Stimulated activated CD8-positive, alpha-beta memory T cell treated with anti-CD3 and anti-CD28 coated beads, Interleukin-2, amount 100 ng/mL, for 48 hours (primary cell): ENCODE results near the gene PRPF38A.
"Not testable (repeated sequence)": the region's sequence is repeated elsewhere in the genome, so short reads cannot be mapped to it uniquely, and the experiment has no call there.

Experiments used
- DNase-seq, 2 donors: peaks; one replicate each; pipeline ENCODE4 v3.0.0-alpha.2; 2020; ENCODE audit warnings: low read depth in 2 of 2

Gene PRPF38A

DNA sequence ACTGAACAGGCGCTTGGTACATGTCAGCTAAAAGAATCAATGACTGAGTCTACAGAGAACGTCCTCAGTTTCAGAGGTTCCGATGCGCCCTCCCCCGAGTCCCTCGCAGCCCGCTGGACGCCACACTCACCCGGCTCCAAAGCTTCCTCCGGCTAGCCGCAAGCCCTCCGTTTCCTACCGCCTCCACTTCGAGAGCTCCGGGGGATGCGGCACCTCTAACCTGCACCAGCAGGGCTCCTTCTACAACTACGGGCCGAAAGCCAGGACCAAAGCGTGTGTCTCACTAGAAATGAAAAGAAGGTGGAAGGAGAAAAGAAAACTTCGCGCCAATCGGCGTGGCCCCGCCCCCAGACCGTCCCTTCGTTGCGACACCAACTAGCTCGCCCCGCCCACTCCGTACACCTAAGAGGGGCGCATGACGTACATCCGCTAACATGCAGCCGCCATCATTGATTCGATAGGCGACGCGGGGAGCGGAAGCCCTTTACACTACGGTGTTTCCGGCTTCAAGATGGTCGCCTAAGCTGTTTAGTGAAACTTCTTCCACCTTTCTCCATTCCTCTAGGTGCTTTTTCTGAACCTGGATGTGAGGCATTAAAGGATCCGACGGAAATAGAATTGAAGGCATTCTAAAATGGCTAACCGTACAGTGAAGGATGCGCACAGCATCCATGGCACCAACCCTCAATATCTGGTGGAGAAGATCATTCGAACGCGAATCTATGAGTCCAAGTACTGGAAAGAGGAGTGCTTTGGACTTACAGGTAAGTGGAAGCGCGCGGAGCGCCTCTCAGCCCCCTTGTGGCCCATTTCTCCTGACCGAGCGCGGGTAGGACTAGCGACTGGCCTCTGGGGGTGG lies at the start of gene PRPF38A, which contains the start of gene ORC1:
Gene PRPF38A, plus strand, starts transcription at position 487 of the 859 bp plus-strand sequence. Its CDS starts 148 bp downstream, at position 635.
Gene ORC1, minus strand, starts transcription at position 308 of the 859 bp plus-strand sequence. CDS start 2,200 bp downstream, outside the sequence.
- DNase-seq = peak; percentile 96 to 98

DNA sequence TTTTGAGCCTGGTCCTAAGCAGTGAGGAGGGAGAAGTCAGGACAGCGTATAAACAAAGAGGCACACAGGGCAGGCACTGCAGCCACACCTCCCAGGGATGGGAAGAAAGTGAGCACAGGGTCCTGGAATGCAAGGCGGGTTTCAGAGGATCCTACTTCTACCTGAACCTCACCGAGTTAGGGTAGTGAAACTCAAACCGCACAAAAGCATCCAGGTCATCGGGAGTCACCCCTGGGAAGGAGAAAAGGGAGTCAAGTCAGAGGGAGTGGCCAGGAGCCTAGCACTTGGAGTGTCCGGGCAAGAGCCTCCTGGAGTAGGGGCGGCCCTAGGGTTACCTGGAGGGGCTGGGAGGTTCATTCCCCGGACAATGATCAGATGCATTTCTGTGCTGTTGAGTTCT lies 49.0 kb upstream of the PRPF38A start:
- DNase-seq = no peak

- DNase-seq = no peak
These were observed 48.4 kb upstream of the PRPF38A start for GRCh38 chr1:52355847-52356505.

GRCh38 chr1:52356818-52357355 lies 47.5 kb upstream of the PRPF38A start:
- no peak for DNase-seq

GRCh38 chr1:52357397-52357796 lies 47.0 kb upstream of the PRPF38A start:
- DNase-seq = no peak

- DNase-seq = no peak
These were observed 45.4 kb upstream of the PRPF38A start for GRCh38 chr1:52358851-52359497.

DNA sequence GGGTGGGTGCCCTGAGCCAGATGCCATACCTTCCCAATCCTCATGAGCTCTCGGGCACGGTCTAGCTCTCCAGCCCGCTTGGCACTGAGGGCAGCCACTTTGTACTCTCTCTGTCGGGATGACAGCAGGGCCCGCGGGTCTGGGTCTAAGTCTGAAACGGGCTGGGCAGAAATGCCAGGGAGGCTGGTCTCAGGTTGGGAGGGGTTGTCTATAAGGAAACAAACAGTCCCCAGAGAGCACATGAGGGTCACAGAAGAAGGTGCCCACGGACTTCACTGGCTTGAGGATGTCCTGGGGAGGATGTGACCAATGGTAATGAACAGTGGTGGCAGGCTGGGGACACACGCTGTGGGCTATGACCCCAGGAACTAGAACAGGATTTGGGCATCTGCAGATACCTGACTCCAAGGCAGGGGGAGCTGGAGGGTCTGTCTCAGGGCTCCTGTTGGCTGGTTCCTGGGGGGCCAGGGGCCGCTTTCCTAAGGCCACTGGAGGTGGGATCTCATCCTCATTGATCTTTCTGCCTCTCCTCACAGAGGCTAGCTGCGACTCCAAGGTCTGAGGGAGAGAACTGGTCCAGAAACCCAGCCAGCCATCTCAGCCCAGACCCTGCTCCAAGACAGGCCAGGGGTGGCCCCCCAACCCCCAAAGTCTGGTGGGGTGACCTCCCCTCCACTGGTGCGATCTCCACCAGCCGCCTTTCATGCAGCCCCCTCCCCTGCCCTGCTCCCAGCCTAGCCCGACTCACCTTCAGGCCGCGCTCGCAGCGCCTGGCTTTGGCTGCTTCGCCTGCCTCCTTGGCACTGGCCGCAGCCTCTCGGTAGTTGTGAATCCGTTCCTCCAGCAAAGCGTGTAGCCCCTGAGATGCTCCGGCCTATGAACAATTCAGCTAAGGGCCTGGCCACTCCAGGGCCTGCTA lies 44.5 kb upstream of the PRPF38A start:
- DNase-seq = no peak

DNA sequence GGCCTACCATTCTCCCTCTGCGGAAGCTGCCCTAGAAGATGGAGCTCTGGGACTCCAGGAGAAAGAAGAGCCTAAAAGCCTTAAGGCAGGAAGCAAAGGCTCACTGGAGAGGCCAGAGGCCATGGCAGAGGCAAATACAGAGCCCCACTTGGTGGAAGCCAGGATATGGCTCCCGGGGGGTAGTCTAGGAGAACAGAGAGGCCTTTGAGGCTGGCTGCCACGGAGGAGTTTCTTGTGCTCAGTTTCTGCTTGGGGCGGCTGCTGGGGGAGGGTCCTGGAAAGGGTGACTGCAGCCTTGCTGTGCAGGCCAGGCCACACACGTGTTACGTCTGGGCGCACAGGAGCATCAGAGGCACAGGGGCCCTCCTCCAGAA lies 43.8 kb upstream of the PRPF38A start:
- DNase-seq = no peak

GRCh38 chr1:52364235-52364839 lies 40.1 kb upstream of the PRPF38A start:
- no peak for DNase-seq

- DNase-seq = no peak
These were observed 39.2 kb upstream of the PRPF38A start for GRCh38 chr1:52365071-52365745.

DNA sequence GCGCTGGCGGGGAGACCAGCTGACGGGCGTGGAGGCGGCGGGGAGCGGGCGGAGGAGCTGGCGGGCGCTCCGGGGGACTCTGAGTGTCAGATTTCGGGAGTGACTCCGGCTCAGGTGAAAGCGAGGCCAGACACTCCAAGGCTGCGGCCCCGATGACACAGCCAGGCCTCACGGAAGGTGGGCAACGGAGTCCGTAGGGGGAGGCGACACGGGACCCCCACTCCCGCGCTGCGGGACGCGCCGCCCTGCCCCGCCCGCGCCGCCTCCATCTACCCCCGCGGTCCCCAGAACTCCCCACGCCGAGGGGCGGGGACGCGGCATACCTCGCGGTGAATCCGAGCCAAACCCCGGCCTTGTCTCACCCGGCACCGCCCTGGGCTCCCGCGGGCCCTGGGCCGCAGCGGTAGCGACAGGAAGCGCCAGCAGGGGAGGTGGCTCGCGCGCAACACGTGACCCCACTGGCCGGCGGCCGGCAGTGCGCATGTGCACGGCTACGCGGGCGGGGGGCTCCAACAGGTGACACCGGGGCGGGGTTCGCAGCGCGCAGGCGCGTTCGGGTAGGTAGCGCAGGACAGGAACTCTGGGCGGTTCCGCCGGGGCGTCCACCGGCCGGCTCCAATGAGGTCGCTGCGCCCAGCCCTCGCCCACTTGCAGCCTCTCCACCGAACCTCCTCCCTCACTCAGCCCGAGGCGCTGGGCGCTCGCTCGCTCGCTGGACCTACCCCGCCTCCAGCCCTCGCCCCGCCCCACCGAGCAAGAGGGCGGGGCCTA lies 38.5 kb upstream of the PRPF38A start, which contains the start of gene CC2D1B:
Gene CC2D1B, minus strand, starts transcription at position 460 of the 771 bp plus-strand sequence. CDS start 1,585 bp downstream, outside the sequence.
- DNase-seq = peak; percentile 98 to 99

- no peak for DNase-seq
These were observed 37.9 kb upstream of the PRPF38A start for GRCh38 chr1:52366517-52366827.

GRCh38 chr1:52367272-52367671 lies 37.1 kb upstream of the PRPF38A start:
- DNase-seq = no peak

- DNase-seq = peak; percentile 35 to 40
These were observed 35.8 kb upstream of the PRPF38A start for GRCh38 chr1:52368383-52369172.

GRCh38 chr1:52369851-52370250 lies 34.6 kb upstream of the PRPF38A start:
- not testable (repeated sequence) for DNase-seq

DNA sequence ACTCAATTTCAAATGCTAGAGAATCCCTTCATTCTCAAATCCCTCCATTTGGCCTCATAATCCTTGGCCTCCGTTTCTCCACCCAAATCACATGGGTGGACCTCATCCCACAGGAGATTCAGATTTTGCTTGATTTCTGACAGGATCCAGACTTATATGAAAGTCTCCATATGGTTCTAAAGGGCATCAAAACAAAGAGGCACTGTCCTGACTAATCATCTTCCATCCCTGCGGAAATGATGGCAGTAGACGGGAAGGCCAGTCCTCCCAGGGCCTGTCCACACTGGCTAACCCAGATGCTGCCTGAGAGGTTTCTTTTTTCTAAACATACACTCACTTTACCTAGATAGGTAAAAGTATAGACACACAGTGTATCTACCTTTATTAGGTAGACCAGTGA lies 19.0 kb upstream of the PRPF38A start:
- DNase-seq = no peak

- no peak for DNase-seq
These were observed 17.9 kb upstream of the PRPF38A start for GRCh38 chr1:52386458-52386857.

DNA sequence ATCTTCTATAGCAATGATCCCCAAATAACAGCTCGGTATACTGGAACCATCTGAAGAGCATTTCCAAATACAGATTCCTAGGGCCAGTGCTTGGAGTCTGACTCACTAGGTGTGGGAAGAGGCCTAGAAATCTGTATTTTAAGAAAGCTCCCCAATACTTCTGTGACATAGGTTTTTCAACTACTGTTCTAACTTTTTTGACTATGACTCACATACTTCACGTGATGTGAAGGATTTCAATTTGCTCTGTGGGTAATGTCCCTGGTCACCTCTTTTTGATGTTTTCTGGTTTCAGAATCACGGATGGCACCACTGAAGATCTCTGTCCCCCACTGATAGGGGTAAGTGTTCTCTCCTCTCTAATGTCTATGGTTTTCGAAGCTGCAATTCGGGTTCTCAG lies 11.2 kb upstream of the PRPF38A start:
- DNase-seq = no peak

- DNase-seq = no peak
These were observed 4.8 kb upstream of the PRPF38A start for GRCh38 chr1:52399629-52400028.
